Osteoblast (primary cell): Measurements from ENCODE around the gene ZNF541. TPM values are rescaled to one million over a fixed set of nuclear protein-coding genes. Genes with fewer than 3 reads are reported as not detected.

ENCODE experiments used
- DNase-seq: peaks from one replicate; pipeline ENCODE4 v3.0.0; 2011; ENCODE audit warnings: low spot score, mixed read lengths; ENCODE audit not compliant: insufficient read length; ENCODE audit errors: missing footprints
- H2AFZ ChIP-seq: 2 replicates; pipeline ENCODE4 v1.6.0; 2011; ENCODE audit warnings: mild to moderate bottlenecking, low read length
- H3K27ac ChIP-seq: 2 replicates; pipeline ENCODE4 v1.5.1; 2011; ENCODE audit warnings: mild to moderate bottlenecking, low read depth, low read length, moderate library complexity
- H3K27me3 ChIP-seq: 2 replicates; pipeline ENCODE4 v1.6.0; 2012; ENCODE audit warnings: mild to moderate bottlenecking, control low read depth, inconsistent platforms, low read length, moderate library complexity; ENCODE audit not compliant: insufficient read depth
- H3K36me3 ChIP-seq: 2 replicates; pipeline ENCODE4 v1.5.1; 2011; ENCODE audit warnings: mild to moderate bottlenecking, low read length, control low read depth, moderate library complexity; ENCODE audit not compliant: insufficient read depth
- H3K4me1 ChIP-seq: 2 replicates; pipeline ENCODE4 v1.5.1; 2011; ENCODE audit warnings: mild to moderate bottlenecking, low read length, control low read depth, moderate library complexity; ENCODE audit not compliant: insufficient read depth
- H3K4me2 ChIP-seq: 2 replicates; pipeline ENCODE4 v1.6.0; 2011; ENCODE audit warnings: mild to moderate bottlenecking, low read length; ENCODE audit not compliant: insufficient read depth
- H3K4me3 ChIP-seq: fragments of 200-600 bp; sonication (generic); 3 replicates; pipeline ENCODE4 v1.5.1; 2012; ENCODE audit warnings: mild to moderate bottlenecking, low read length, inconsistent platforms; ENCODE audit not compliant: insufficient read depth
- H3K79me2 ChIP-seq: 2 replicates; pipeline ENCODE4 v1.6.0; 2012; ENCODE audit warnings: mild to moderate bottlenecking, low read length, control low read depth, inconsistent platforms; ENCODE audit not compliant: insufficient read depth
- H3K9me3 ChIP-seq: 2 replicates; pipeline ENCODE4 v1.5.1; 2011; ENCODE audit warnings: low read depth, low read length, control low read depth
- H4K20me1 ChIP-seq: 2 replicates; pipeline ENCODE4 v1.6.0; 2012; ENCODE audit warnings: mild to moderate bottlenecking, low read length, control low read depth; ENCODE audit not compliant: insufficient read depth
- CTCF ChIP-seq: IDR thresholded peaks from 2 replicates; pipeline ENCODE4 v1.5.1; 2011; ENCODE audit warnings: mild to moderate bottlenecking, low read depth, low read length, moderate library complexity; ENCODE audit errors: extremely low read depth
- total RNA-seq: library from RNA; depleted of rRNA; stranded (reverse); fragments of >200 nt; gene quantifications from 2 replicates; pipeline ENCODE4 v1.2.3, GENCODE V29; 2012

The ZNF541 gene
- total RNA-seq, 1 donor = under 0.01 TPM

GRCh38 chr19:47610902-47611301 lies 38.0 kb upstream of the ZNF541 start:
- H2AFZ ChIP-seq = no peak overlapping the region
- peaks cover 19% of the 10 kb centered on the region for H3K4me1 ChIP-seq
- H3K79me2 ChIP-seq = peaks cover 79% of the 10 kb centered on the region
- peak overlapping the region; percentile 69 for H3K27ac ChIP-seq
- no peaks in the 10 kb centered on the region for H3K9me3 ChIP-seq
- H4K20me1 ChIP-seq = peaks cover 51% of the 10 kb centered on the region
- H3K4me3 ChIP-seq = peak overlapping the region; percentile 99
- peaks cover 4% of the 10 kb centered on the region for H3K36me3 ChIP-seq
- H3K27me3 ChIP-seq = no peaks in the 10 kb centered on the region
- H3K4me2 ChIP-seq = peak overlapping the region; percentile 79
- no peak for DNase-seq
- TF ChIP-seq CTCF = no peak

GRCh38 chr19:47609906-47610894 lies 37.3 kb upstream of the ZNF541 start:
- Histone ChIP-seq H3K27ac (peak overlapping the region; percentile 69), H3K4me1 (peaks cover 19% of the 10 kb centered on the region), H3K4me3 (peak overlapping the region; percentile 99), H3K79me2 (peaks cover 72% of the 10 kb centered on the region), H4K20me1 (peaks cover 44% of the 10 kb centered on the region), H3K36me3 (peaks cover 4% of the 10 kb centered on the region), H2AFZ (no peak overlapping the region), H3K9me3 (no peaks in the 10 kb centered on the region), H3K27me3 (no peaks in the 10 kb centered on the region), H3K4me2 (peak overlapping the region; percentile 79)
- TF ChIP-seq CTCF = no peak
- peak; percentile 94 for DNase-seq

GRCh38 chr19:47608969-47609905 lies 36.3 kb upstream of the ZNF541 start, which contains the start of gene BICRA:
Gene BICRA (plus strand): TSS chr19:47609134. CDS start chr19:47673575, 64,441 bp downstream.
- Histone ChIP-seq H3K79me2 (peaks cover 62% of the 10 kb centered on the region), H3K27me3 (no peaks in the 10 kb centered on the region), H3K9me3 (no peaks in the 10 kb centered on the region), H3K4me1 (peaks cover 19% of the 10 kb centered on the region), H3K4me2 (peak within 1 kb of the TSS; percentile 91), H3K27ac (peak within 1 kb of the TSS; percentile 93), H3K4me3 (peak within 1 kb of the TSS; percentile 99), H4K20me1 (peaks cover 35% of the 10 kb centered on the region), H2AFZ (peak within 1 kb of the TSS; percentile 78), H3K36me3 (no peaks in the 10 kb centered on the region)
- TF ChIP-seq CTCF = no peak
- peak; percentile 99 for DNase-seq
